ENCODE measurements around the gene EEF2. TPM values are rescaled to one million over a fixed set of nuclear protein-coding genes. Genes with fewer than 3 reads are reported as not detected.

EEF2 gene
- polyA plus RNA-seq, 3 donors = 264 to 836 (median 323) TPM

DNA sequence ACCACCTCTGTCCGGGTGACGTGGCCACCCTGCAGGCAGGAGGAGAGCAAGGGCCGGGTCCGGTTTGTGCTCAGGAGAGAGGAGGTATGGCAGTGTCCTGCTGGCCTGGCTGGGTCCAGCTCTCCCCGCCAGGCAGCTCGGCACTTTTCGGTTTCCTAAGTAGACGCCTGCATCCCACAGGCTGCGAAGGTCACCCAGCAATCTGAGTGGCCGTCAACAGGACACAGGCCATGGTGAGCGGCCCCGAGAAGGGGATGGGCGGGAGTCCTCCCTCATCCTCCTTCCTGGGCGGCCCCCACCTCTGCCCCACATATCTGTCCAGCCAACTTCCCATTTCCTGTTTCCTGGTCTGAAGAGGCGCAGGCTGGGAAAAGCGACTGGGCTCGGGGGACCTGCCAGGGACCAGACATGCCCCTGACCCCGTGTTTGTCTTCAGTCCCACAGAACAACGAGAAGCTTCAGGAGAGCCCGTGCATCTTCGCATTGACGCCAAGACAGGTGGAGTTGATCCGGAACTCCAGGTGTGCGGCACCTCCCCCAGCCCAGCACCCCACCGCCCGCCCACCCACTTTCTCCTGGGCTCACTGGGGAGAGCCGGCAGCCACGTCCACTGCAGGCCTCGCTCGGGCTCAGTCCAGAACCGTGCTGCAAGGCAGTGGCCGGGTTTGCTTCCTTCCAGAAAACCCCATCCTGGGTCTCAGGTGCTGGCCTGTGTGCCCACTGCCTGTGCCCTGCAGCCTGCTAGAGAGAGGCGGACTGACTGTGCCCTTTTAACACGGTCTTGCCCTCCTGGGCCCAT, 38.5 kb upstream of the EEF2 start:
- no peak overlapping the region for H2AFZ ChIP-seq (ENCODE audit: insufficient read depth, low read depth, low read length, poor library complexity, severe bottlenecking)
- peaks cover 34% of the 10 kb centered on the region for H3K79me2 ChIP-seq (ENCODE audit: insufficient read depth, low read length)
- H3K36me3 Mint-ChIP-seq = peaks cover 30 to 79% of the 10 kb centered on the region in 2 donors
- no peaks in the 10 kb centered on the region for H3K4me1 Mint-ChIP-seq
- 92% methylated on average over 28 of the region's 34 CpGs for WGBS (ENCODE audit: insufficient coverage)
- no peak overlapping the region for H3K4me3 ChIP-seq (replicated peaks in 1 of 3; ENCODE audit: low read depth in 2 of 3, low read length in 3 of 3)
- H3K27ac ChIP-seq (ENCODE audit: low read depth in 1 of 2, low read length in 2 of 2) = no peak overlapping the region
- peaks cover 0 to 3% (median 0%) of the 10 kb centered on the region in 7 donors for H3K9me3 Mint-ChIP-seq
- H3K9me3 ChIP-seq (replicated peaks in 1 of 2; ENCODE audit: control insufficient read depth in 1 of 2, insufficient read depth in 1 of 2, low read length in 2 of 2) = no peaks in the 10 kb centered on the region
- H3K27ac Mint-ChIP-seq = peak overlapping the region in 1 of 7 donors; percentile 30
- no peak overlapping the region for H3K4me3 Mint-ChIP-seq
- H4K20me1 ChIP-seq (ENCODE audit: insufficient read depth, low read length) = peaks cover 63% of the 10 kb centered on the region
- DNase-seq = no peak
- intact Hi-C loops (cut with micrococcal nuclease) = no loop called here
- peaks cover 0 to 1% (median 0%) of the 10 kb centered on the region in 3 donors for H3K27me3 Mint-ChIP-seq (ENCODE audit: low read depth in 3 of 3)
- no peaks in the 10 kb centered on the region for H3K4me1 ChIP-seq (ENCODE audit: control insufficient read depth in 1 of 2, insufficient read depth in 2 of 2, low read length in 2 of 2)
- no peak overlapping the region for H3K4me2 ChIP-seq (replicated peaks; ENCODE audit: extremely low read depth, low read length, poor library complexity, severe bottlenecking)
- TF ChIP-seq, protein P1, sequence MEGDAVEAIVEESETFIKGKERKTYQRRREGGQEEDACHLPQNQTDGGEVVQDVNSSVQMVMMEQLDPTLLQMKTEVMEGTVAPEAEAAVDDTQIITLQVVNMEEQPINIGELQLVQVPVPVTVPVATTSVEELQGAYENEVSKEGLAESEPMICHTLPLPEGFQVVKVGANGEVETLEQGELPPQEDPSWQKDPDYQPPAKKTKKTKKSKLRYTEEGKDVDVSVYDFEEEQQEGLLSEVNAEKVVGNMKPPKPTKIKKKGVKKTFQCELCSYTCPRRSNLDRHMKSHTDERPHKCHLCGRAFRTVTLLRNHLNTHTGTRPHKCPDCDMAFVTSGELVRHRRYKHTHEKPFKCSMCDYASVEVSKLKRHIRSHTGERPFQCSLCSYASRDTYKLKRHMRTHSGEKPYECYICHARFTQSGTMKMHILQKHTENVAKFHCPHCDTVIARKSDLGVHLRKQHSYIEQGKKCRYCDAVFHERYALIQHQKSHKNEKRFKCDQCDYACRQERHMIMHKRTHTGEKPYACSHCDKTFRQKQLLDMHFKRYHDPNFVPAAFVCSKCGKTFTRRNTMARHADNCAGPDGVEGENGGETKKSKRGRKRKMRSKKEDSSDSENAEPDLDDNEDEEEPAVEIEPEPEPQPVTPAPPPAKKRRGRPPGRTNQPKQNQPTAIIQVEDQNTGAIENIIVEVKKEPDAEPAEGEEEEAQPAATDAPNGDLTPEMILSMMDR (IDR thresholded peaks at IDR 0.05) = no peak
- H3K36me3 ChIP-seq (replicated peaks in 1 of 2; ENCODE audit: control insufficient read depth in 1 of 2, insufficient read depth in 2 of 2, low read length in 2 of 2) = peaks cover 34 to 55% of the 10 kb centered on the region in 2 donors
- no peaks in the 10 kb centered on the region for H3K27me3 ChIP-seq (ENCODE audit: control insufficient read depth in 2 of 2, insufficient read depth in 2 of 2, low read length in 2 of 2)
- H3K9ac ChIP-seq (ENCODE audit: insufficient read depth, low read length, poor library complexity, severe bottlenecking) = no peak overlapping the region

DNA sequence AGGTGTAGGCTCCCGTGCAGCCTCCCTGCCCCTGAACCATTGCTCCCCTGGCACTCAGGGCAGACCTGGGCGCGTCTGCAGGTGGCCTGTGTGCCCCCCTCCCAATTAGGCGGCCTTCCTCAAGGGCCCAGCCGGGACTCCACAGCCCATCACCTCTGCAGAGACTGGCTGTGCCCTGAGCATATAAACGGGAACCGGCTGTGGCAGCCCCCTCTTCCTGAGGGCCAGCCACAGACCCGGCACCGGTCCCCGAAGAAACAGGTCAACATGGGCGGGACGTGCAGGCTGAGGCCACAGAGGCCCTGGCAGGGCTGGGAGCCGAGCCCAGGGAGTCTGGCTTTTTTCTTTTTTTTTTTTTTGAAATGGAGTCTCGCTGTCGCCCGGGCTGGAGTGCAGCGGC, 34.3 kb upstream of the EEF2 start:
- H3K79me2 ChIP-seq (ENCODE audit: insufficient read depth, low read length) = peaks cover 72% of the 10 kb centered on the region

More for the DNA sequence above, 34.3 kb upstream of the EEF2 start:
- no peak overlapping the region for H2AFZ ChIP-seq (ENCODE audit: insufficient read depth, low read depth, low read length, poor library complexity, severe bottlenecking)
- H3K4me1 Mint-ChIP-seq = peaks cover 2% of the 10 kb centered on the region
- peaks cover 31 to 76% of the 10 kb centered on the region in 2 donors for H3K36me3 Mint-ChIP-seq
- DNase-seq = peak in 1 of 3 donors; percentile 3
- no peak overlapping the region for H3K4me2 ChIP-seq (replicated peaks; ENCODE audit: extremely low read depth, low read length, poor library complexity, severe bottlenecking)
- H3K27me3 Mint-ChIP-seq (ENCODE audit: low read depth in 3 of 3) = no peaks in the 10 kb centered on the region
- H3K9me3 ChIP-seq (replicated peaks in 1 of 2; ENCODE audit: control insufficient read depth in 1 of 2, insufficient read depth in 1 of 2, low read length in 2 of 2) = no peaks in the 10 kb centered on the region
- peak overlapping the region in 2 of 7 donors; percentile 53 to 55 for H3K27ac Mint-ChIP-seq
- peaks cover 100% of the 10 kb centered on the region for H4K20me1 ChIP-seq (ENCODE audit: insufficient read depth, low read length)
- peaks cover 0 to 6% of the 10 kb centered on the region in 2 donors for H3K4me1 ChIP-seq (ENCODE audit: control insufficient read depth in 1 of 2, insufficient read depth in 2 of 2, low read length in 2 of 2)
- intact Hi-C loops (cut with micrococcal nuclease) = no loop called here
- peaks cover 0 to 3% (median 0%) of the 10 kb centered on the region in 7 donors for H3K9me3 Mint-ChIP-seq
- no peak overlapping the region for H3K9ac ChIP-seq (ENCODE audit: insufficient read depth, low read length, poor library complexity, severe bottlenecking)
- no peak overlapping the region for H3K4me3 ChIP-seq (replicated peaks in 1 of 3; ENCODE audit: low read depth in 2 of 3, low read length in 3 of 3)
- no peaks in the 10 kb centered on the region for H3K27me3 ChIP-seq (ENCODE audit: control insufficient read depth in 2 of 2, insufficient read depth in 2 of 2, low read length in 2 of 2)
- H3K36me3 ChIP-seq (replicated peaks in 1 of 2; ENCODE audit: control insufficient read depth in 1 of 2, insufficient read depth in 2 of 2, low read length in 2 of 2) = peaks cover 35 to 55% of the 10 kb centered on the region in 2 donors
- WGBS (ENCODE audit: insufficient coverage) = 41% methylated on average over 7 of the region's 17 CpGs
- no peak overlapping the region for H3K4me3 Mint-ChIP-seq
- TF ChIP-seq, protein P1 (IDR thresholded peaks at IDR 0.05) = no peak
- H3K27ac ChIP-seq (ENCODE audit: low read depth in 1 of 2, low read length in 2 of 2) = no peak overlapping the region

Data from CD14-positive monocyte (primary cell).